NB4 (cell line): ENCODE measurements around the gene RPS6KA4.

ENCODE experiments used
- DNase-seq: peaks from one replicate; pipeline ENCODE4 v3.0.0; 2010; ENCODE audit warnings: low read depth
- H3K4me3 ChIP-seq: one replicate; pipeline ENCODE4 v1.5.1; 2011; ENCODE audit warnings: mild to moderate bottlenecking, low read depth, low read length, moderate library complexity
- CTCF ChIP-seq: IDR thresholded peaks from one replicate; pipeline ENCODE4 v1.5.1; 2012; ENCODE audit warnings: low read depth, low read length
- MAX ChIP-seq: IDR thresholded peaks from 2 replicates; pipeline ENCODE4 v1.6.1; 2011; ENCODE audit warnings: low read depth, low read length
- MYC ChIP-seq: IDR thresholded peaks from 2 replicates; pipeline ENCODE4 v1.6.1; 2011; ENCODE audit warnings: low read depth, low read length
- POLR2A ChIP-seq: IDR thresholded peaks from 2 replicates; pipeline ENCODE4 v1.6.1; 2011; ENCODE audit warnings: mild to moderate bottlenecking; ENCODE audit not compliant: insufficient read length; ENCODE audit errors: extremely low read depth

Gene RPS6KA4

GRCh38 chr11:64344787-64345186 is 14.2 kb upstream of the RPS6KA4 start:
- H3K4me3 ChIP-seq, result no peak overlapping the region
- TF ChIP-seq POLR2A (no peak), MYC (no peak), MAX (no peak), CTCF (no peak)
- DNase-seq, result no peak

- peak; percentile 87 for DNase-seq
- H3K4me3 ChIP-seq, result no peak overlapping the region
- TF ChIP-seq CTCF, result no peak
- TF ChIP-seq POLR2A, result no peak
- TF ChIP-seq MAX, result no peak
Observed at GRCh38 chr11:64347193-64347867, 11.6 kb upstream of the RPS6KA4 start.

- no peak overlapping the region for H3K4me3 ChIP-seq
- peak; percentile 61 for DNase-seq
- TF ChIP-seq CTCF, result no peak
- TF ChIP-seq MYC, result no peak
- TF ChIP-seq MAX, result no peak
- no peak for TF ChIP-seq POLR2A
Observed at GRCh38 chr11:64348383-64349024, 10.5 kb upstream of the RPS6KA4 start.

- no peak for TF ChIP-seq MYC
- TF ChIP-seq POLR2A, result no peak
- no peak for TF ChIP-seq MAX
- TF ChIP-seq CTCF, result no peak
- H3K4me3 ChIP-seq, result no peak overlapping the region
Observed at GRCh38 chr11:64349025-64349387, 10.0 kb upstream of the RPS6KA4 start.

GRCh38 chr11:64349404-64349803 is 9.6 kb upstream of the RPS6KA4 start:
- no peak overlapping the region for H3K4me3 ChIP-seq
- TF ChIP-seq CTCF, result no peak
- no peak for TF ChIP-seq MYC
- TF ChIP-seq MAX, result no peak
- TF ChIP-seq POLR2A, result no peak
- DNase-seq, result no peak

More at GRCh38 chr11:64349025-64349387, 10.0 kb upstream of the RPS6KA4 start:
- DNase-seq, result no peak
